Progenitor cell of endocrine pancreas (in vitro differentiated cells): ENCODE data around the gene ZNF554. TPM values are rescaled to one million over a fixed set of nuclear protein-coding genes. Genes with fewer than 3 reads are reported as not detected.

Experiments
- DNase-seq: peaks from one replicate; pipeline ENCODE4 v3.0.0; 2021; ENCODE audit warnings: low spot score; ENCODE audit not compliant: unreplicated experiment
- H3K27ac Mint-ChIP-seq: 2 replicates; pipeline ENCODE4 v1.8.0; 2021; ENCODE audit warnings: mild to moderate bottlenecking, moderate library complexity, mixed read lengths
- H3K27me3 Mint-ChIP-seq: 2 replicates; pipeline ENCODE4 v1.8.0; 2021; ENCODE audit warnings: mixed read lengths
- H3K36me3 Mint-ChIP-seq: 2 replicates; pipeline ENCODE4 v1.8.0; 2022; ENCODE audit warnings: mixed read lengths; ENCODE audit not compliant: insufficient read depth
- H3K4me1 Mint-ChIP-seq: 2 replicates; pipeline ENCODE4 v1.8.0; 2021; ENCODE audit warnings: low read depth, mixed read lengths
- H3K4me3 Mint-ChIP-seq: 2 replicates; pipeline ENCODE4 v1.8.0; 2021; ENCODE audit warnings: low read depth, mild to moderate bottlenecking, moderate library complexity, mixed read lengths
- H3K9me3 Mint-ChIP-seq: 2 replicates; pipeline ENCODE4 v1.8.0; 2021; ENCODE audit warnings: low read depth, mixed read lengths
- CTCF ChIP-seq: fragments of 200-600 bp; sonication (generic); IDR thresholded peaks from one replicate; pipeline ENCODE4 v1.5.0; 2021; ENCODE audit warnings: antibody characterized with exemption, mild to moderate bottlenecking; ENCODE audit not compliant: unreplicated experiment
- total RNA-seq: library from RNA; stranded (reverse); gene quantifications from 2 replicates; pipeline ENCODE4 v1.2.1, GENCODE V29; 2021

Gene ZNF554
- total RNA-seq, 1 donor from 2014 or later, result 14.1 TPM

DNA sequence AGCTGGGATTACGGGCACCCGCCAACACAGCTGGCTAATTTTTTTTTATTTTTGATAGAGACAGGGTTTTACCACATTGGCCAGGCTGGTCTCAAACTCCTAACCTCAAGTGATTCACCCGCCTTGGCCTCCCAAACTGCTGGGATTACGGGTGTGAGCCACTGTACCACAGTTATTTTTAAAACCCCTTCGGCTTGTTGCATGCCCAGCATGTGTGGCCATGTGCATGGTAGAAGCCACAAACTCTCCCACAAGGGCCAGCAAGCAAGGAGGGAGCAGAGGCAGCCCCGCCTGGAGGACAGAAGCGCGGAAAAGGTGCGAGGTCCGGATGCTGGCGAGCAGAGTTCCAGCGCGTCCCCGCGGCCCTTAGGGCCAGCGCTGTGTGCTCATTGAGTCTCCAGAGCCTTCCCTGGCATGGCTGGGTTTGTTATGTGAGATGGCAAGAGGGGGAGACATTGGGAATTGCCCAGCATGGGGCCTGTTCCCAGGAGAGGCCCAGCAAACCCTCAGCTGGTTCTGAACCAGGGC lies 21.4 kb upstream of the ZNF554 start:
- Mint-ChIP-seq H3K4me1 (no peaks in the 10 kb centered on the region), H3K9me3 (no peaks in the 10 kb centered on the region), H3K27ac (no peak overlapping the region), H3K27me3 (no peaks in the 10 kb centered on the region), H3K36me3 (peaks cover 21% of the 10 kb centered on the region), H3K4me3 (no peak overlapping the region)
- DNase-seq, result no peak
- no peak for TF ChIP-seq CTCF

- H3K36me3 Mint-ChIP-seq, result peaks cover 19% of the 10 kb centered on the region
Observed at GRCh38 chr19:2798733-2799132, 20.9 kb upstream of the ZNF554 start.

GRCh38 chr19:2799273-2800020 lies 20.2 kb upstream of the ZNF554 start:
- no peaks in the 10 kb centered on the region for H3K9me3 Mint-ChIP-seq
- H3K4me3 Mint-ChIP-seq, result no peak overlapping the region
- no peak for DNase-seq
- no peak for TF ChIP-seq CTCF
- H3K27ac Mint-ChIP-seq, result no peak overlapping the region
- no peaks in the 10 kb centered on the region for H3K4me1 Mint-ChIP-seq
- no peaks in the 10 kb centered on the region for H3K27me3 Mint-ChIP-seq
- H3K36me3 Mint-ChIP-seq, result peaks cover 18% of the 10 kb centered on the region

More at GRCh38 chr19:2798733-2799132, 20.9 kb upstream of the ZNF554 start:
- no peak overlapping the region for H3K27ac Mint-ChIP-seq
- TF ChIP-seq CTCF, result no peak
- H3K9me3 Mint-ChIP-seq, result no peaks in the 10 kb centered on the region
- no peaks in the 10 kb centered on the region for H3K4me1 Mint-ChIP-seq
- H3K27me3 Mint-ChIP-seq, result no peaks in the 10 kb centered on the region
- DNase-seq, result no peak
- no peak overlapping the region for H3K4me3 Mint-ChIP-seq

DNA sequence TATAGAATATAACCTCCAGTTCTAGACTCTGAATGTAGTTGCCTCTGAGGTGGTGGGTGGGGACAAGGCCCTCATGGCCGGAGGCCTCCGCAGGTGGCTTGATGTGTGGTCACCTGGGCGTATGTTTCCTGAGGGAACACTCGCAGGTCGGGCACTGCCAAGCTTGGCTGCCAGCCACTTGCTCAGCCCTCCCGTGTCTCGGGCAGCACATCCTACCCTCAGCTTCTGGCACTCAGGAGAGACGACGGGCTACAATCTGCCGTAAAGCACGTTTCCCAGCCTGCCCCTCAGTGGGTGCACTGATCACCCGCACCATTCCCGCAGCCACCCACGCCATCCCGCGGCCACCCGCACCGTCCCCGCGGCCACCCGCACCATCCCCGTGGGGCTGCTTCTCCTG lies 19.2 kb upstream of the ZNF554 start:
- H3K4me3 Mint-ChIP-seq, result no peak overlapping the region
- no peaks in the 10 kb centered on the region for H3K27me3 Mint-ChIP-seq
- TF ChIP-seq CTCF, result no peak
- no peak overlapping the region for H3K27ac Mint-ChIP-seq
- no peaks in the 10 kb centered on the region for H3K9me3 Mint-ChIP-seq
- H3K36me3 Mint-ChIP-seq, result peaks cover 16% of the 10 kb centered on the region
- no peak for DNase-seq
- H3K4me1 Mint-ChIP-seq, result no peaks in the 10 kb centered on the region

DNA sequence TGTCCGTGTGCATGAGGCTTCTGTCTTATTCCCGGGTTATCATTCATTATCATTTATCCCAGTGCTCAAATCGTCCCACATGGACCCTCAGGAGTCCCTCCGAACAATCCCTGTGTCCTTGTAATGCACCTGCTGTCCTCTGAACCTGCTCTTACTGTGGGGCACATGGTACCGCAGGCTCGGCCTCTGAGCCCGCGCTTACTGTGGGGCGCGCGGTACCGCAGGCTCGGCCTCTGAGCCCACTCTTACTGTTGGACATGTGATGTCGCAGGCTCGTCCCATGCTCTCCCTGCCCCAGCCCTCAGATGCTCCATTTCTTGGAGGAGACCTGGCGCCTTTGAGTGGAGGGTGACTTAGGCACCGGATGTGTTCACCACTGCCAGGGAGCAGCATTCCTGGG lies 16.8 kb upstream of the ZNF554 start:
- H3K36me3 Mint-ChIP-seq, result peaks cover 10% of the 10 kb centered on the region

More for the DNA sequence above, 16.8 kb upstream of the ZNF554 start:
- Mint-ChIP-seq H3K27ac (no peak overlapping the region), H3K9me3 (no peaks in the 10 kb centered on the region), H3K4me1 (no peaks in the 10 kb centered on the region), H3K4me3 (no peak overlapping the region), H3K27me3 (no peaks in the 10 kb centered on the region)
- TF ChIP-seq CTCF, result no peak
- DNase-seq, result no peak
